Measurements from ENCODE around the gene LRRC27.
"Not testable (repeated sequence)": the region's sequence is repeated elsewhere in the genome, so short reads cannot be mapped to it uniquely, and the experiment has no call there.

The LRRC27 gene

DNA sequence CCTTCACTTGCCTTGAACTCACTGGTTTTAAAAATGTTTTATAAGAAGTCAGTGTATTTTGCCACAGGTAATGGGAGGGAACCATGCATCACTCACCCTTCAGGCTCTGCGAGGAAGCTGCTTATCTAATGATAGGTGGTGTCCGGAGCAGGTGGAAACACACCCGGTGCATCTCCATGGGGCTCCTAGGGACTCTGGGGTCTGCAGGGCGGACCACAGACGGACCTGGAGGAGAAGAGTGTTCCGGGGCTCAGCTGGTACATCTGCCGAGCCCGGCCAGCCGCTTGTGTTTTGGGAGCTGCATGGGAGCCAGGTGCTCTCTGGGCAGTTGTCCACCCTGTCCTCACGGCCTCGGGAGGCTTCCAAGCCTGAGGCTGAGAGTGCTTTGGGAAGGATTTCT lies 7.3 kb downstream of the LRRC27 start:
- no peak for DNase-seq

DNA sequence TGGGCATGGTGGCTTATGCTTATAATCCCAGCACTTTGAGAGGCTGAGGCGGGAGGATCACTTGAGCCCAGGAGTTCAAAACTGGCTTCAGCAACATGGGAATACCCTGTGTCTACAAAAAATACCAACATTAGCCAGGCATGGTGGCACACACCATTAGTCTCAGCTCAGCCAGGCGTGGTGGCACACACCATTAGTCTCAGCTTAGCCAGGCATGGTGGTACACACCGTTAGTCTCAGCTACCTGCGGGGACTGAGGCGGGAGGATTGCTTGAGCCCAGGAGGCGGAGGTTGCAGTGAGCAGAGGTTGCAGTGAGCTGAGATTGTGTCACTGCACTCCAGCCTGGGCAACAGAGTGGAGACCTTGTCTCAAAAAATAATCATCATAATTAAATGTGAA lies 9.0 kb downstream of the LRRC27 start:
- DNase-seq = no peak

DNA sequence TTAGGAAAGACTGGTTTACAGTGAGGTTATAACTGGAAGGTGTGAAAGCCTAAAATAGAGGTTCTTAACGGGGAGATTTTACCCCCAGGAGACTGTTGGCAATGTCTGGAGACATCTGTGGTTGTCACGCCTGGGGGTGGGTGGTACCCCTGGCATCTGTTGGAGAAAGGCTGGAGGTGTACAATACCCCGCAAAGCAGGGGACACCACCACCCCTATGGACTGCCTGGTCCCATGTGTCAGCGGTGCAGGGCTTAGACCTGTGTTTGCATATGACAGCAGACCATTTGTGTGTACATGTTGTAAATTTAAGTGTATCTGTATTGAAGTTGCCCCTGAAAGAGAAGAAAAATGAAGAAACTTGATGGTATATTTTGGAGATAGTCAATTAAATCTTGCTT lies 9.8 kb downstream of the LRRC27 start:
- DNase-seq = no peak

DNA sequence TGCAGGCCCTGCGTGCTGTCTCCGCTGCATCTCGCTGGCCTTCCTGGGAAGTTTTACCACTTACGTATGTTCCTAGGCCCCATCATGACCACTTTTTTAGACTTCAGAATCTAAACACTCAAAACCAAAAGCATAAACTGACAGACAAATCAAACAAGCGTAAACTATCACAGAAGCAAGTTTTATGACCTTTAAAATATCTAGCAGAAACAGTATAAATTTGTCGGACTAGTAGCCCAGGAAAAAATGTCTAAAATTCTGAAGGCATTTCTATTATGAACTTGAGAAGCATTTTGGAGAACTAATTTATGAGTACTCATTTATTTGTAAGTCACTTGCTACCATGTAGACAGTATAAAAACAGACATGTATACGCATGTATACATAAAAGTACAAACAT lies 10.6 kb downstream of the LRRC27 start:
- DNase-seq = no peak

DNA sequence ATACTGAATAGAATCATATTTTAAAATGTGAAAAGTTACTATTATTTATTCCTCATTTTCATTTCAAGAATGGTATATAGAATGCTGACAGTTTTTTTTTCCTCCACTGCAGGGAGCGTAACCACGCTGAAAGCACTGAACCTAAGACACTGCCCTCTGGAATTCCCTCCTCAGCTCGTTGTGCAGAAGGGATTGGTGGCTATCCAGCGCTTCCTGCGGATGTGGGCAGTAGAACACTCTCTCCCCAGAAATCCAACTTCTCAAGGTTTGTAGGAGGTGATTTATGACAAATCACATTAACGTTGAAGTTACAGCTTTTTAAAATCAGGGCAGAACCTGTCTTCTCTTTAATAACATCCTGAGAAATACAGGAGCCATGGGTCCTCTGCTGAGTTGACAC lies 12.4 kb downstream of the LRRC27 start:
- no peak for DNase-seq

GRCh38 chr10:132345345-132345744 lies 13.4 kb downstream of the LRRC27 start:
- DNase-seq = no peak

DNA sequence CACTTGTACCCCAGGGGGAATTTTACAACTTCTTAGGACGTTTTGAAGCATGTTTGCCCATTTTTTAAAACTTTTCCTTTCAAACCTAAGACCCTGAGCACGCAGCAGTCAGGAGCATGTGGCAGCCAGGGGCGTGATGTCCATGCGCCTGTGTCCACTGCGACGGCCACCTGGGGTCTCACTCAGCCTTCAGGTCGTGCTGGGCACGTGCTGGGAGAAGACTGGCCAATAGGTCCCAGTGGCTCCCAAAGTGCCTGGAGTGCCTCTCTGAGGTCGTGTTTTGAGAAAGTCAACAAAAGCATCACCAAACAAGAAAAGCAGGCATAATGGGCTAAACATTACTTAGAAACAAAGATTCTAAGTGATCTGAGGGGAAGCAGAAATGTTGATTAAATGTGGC lies 14.8 kb downstream of the LRRC27 start:
- DNase-seq = no peak

DNA sequence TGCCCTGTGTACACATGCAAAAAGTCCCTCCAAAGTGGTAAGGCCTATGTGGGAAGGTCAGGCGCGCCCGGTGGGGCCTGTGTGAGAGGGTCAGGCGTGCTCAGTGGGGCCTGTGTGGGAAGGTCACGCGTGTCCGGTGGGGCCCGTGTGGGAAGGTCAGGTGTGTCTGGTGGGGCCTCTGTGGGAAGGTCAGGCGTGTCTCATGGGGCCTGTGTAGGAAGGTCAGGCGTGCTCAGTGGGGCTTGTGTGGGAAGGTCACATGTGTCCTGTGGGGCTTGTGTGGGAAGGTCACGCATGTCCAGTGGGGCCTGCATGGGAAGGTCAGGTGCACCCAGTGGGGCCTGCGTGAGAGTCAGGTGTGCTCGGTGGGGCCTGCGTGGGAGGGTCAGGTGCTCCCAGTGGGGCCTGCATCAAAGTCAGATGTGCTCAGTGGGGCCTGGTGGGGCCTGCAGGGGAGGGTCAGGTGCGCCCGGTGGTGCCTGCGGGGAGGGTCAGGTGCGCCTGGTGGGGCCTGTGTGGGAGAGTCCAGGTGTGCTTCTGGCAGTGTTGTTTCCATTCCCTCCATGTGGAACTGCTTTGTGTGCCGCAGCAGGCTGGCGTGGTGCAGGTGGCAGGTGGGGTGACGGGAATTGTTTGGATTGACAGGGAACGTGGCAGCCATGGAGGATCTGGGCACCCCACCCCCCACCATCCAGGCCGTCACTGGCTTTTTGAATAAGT lies 15.4 kb downstream of the LRRC27 start:
- DNase-seq = no peak

GRCh38 chr10:132347931-132348267 lies 15.9 kb downstream of the LRRC27 start:
- no peak for DNase-seq

- DNase-seq = no peak
Observed at GRCh38 chr10:132349766-132350165, 17.8 kb downstream of the LRRC27 start.

GRCh38 chr10:132350391-132350790 lies 18.4 kb downstream of the LRRC27 start:
- DNase-seq = no peak

GRCh38 chr10:132350946-132351345 lies 19.0 kb downstream of the LRRC27 start:
- no peak for DNase-seq

GRCh38 chr10:132351611-132352010 lies 19.6 kb downstream of the LRRC27 start:
- DNase-seq = no peak

DNA sequence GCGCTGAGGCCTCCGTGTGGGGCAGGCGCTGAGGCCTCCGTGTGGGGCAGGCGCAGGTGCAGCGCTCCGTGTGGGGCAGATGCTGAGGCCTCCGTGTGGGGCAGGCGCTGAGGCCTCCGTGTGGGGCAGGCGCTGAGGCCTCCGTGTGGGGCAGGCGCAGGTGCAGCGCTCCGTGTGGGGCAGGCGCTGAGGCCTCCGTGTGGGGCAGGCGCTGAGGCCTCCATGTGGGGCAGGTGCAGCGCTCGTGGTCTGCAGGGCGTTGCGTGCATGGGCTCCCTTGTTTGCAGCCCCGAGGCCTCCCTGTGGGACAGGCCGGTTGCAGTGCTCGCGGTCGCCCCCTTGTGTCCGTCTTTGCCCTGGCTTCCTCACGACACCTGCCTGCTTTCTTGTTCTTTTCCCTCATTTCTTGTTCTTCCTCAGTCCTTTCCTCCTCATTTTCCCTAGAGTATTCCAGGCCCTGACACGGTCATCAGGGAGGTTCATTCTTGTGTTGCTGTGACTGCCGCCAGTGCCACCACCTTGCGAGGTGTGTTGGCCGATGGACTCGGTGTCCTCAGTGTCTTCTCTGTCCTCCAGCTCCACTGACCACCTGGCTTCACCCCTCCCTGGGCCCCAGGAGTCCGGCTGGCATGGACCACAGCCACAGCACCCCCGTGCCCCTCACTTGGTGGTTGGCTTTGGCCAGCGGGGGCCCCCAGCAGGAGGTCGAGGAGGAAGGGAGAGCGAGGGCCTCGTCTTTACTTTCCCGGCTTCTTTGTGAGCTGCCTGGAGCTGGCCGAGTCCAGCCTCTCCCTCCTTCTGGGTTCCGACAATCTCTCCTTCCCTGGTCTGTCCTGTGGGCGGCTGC lies 20.7 kb downstream of the LRRC27 start:
- not testable (repeated sequence) for DNase-seq

DNA sequence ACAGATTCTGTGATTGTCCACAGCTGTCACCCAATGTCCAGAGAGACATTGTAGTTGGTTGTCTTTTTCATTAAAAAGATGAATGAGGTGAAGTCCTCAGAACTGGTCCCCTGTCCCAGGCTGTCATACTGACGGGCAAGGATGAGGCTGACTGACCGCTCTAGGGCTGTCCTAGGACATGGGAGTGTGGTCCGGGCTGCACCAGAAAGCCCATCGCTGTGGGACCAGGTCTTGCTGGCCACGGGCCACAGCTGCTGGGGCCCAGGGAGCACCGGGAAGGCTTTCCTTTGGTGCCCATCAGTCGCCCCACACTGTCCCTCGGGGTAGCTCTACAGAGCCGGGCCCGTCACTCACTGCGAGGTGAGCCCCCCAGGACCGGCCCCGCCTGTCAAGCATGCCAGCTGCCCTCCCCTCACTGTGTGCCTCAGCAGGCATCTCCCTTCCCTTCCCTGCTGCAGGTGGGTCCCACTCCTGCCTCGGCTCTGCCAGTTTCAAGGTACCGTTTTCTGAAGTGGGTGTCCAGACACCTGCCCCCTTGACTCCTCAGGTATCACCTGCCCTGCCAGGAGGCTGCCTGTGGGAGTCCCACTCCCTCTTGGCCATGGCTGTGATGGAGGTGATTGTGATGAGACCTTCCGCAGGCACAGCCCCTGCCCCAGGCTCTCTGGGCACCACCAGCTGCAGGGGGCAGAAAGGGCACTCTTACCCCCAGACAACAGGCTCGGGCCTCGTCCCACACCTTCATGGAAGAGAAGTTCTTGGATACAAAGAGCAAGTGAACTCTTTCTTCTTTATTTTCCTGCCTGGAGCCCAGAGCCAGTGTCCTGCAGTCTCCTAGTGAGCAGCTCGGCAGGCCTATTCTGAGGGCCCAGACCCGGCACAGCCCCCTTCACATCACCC lies 21.7 kb downstream of the LRRC27 start:
- DNase-seq = no peak

DNA sequence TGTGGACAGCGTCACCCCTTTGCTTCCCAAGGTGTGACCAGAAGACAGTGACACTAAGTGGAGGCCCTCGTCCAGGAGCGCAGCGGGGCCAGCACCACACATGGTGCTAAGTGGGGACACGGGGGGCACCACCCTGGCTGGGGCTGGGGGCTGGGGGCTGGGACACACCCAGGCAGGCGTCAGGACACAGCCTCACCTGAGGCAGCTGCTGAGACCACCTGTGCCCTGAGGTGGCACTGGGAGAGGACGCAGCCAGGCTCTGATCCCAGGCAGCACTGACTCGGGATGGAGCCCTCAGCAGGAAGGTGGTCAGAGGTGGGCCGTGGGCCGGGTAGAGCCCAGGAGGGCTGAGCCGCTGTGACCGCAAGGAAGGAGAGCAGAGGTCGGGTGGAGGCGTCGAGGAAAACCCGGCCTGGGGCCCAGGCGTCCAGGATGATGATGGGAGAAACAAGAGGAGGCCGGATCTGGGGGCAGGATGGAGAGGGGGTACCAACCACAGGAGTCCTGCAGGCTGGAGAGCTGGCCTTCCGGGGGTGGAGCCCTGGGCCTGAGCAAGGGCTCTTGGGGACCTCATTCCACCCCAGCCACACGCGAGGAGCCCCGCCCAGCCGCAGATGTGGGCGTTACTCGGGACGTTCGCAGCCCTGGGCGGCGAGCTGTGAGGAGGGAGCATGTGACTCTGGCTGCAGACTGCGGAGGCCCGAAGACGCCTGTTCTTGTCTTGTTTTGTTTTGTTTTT lies 22.5 kb downstream of the LRRC27 start:
- no peak for DNase-seq

GRCh38 chr10:132355297-132355696 lies 23.3 kb downstream of the LRRC27 start:
- no peak for DNase-seq

- no peak for DNase-seq
Observed at GRCh38 chr10:132355754-132356153, 23.8 kb downstream of the LRRC27 start.

GRCh38 chr10:132356621-132357195 lies 24.7 kb downstream of the LRRC27 start:
- no peak for DNase-seq

- no peak for DNase-seq
Observed at GRCh38 chr10:132357286-132358058, 25.5 kb downstream of the LRRC27 start.

DNA sequence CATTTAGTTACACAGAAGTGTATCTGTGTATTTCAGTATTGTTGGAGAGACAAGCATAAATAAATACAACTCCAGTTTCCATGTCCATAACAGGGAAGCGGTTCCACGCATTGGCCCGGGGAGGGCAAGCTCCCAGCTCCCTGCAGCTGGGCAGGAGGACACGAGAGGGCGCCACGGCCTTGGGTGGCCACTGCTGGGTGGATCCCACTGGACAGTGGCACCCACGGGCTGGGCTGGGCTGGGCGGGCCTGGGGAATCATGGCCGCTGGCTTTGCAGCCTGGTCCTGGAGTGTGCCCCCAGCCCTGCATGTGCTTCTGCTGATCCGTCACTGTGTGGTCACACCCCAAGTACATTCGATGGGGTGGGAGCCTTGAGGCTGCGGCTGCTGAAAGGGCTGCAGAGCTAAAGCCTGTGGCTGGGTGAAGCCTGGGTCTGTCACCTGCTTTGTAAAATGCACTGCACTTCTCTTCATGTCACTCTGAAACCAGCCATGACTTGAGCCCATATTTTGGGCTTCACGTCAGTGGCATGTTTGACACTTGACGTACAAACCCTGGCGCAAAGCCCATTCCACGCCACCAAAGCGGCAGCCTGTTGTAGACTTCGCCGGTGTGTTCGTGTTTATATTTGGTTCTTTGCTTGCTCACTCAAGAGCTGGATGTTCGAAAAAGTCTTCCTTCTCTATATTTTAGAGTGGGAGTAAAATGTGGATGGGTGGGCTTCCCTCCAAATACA lies 27.5 kb downstream of the LRRC27 start:
- DNase-seq = no peak

All from NCI-H1048 (cell line).